DMS 273 (cell line): ENCODE results near the gene VLDLR.
A peak's percentile ranks its signal among the peaks of the same experiment; 100 is the strongest.

Experiments
- DNase-seq: peaks from one replicate; lab custom pipeline; 2025; ENCODE audit not compliant: unreplicated experiment; lab: John Stamatoyannopoulos, UW

VLDLR gene

GRCh38 chr9:2621722-2622460 is at the start of gene VLDLR:
TSS of gene VLDLR (plus strand) at chr9:2621787. CDS start at chr9:2622190, 403 bp downstream.
- DNase-seq, result peak; percentile 67

GRCh38 chr9:2574203-2574602 is 47.4 kb upstream of the VLDLR start:
- no peak for DNase-seq

GRCh38 chr9:2576631-2577030 is 45.0 kb upstream of the VLDLR start:
- DNase-seq, result peak; percentile 8

GRCh38 chr9:2583308-2584013 is 38.1 kb upstream of the VLDLR start:
- DNase-seq, result no peak

- DNase-seq, result no peak
These were observed 29.6 kb upstream of the VLDLR start for GRCh38 chr9:2591967-2592366.

GRCh38 chr9:2593744-2594143 is 27.8 kb upstream of the VLDLR start:
- no peak for DNase-seq

- DNase-seq, result peak; percentile 6
These were observed 25.6 kb upstream of the VLDLR start for GRCh38 chr9:2595973-2596372.

GRCh38 chr9:2597483-2597882 is 24.1 kb upstream of the VLDLR start:
- peak; percentile 46 for DNase-seq

GRCh38 chr9:2599896-2600295 is 21.7 kb upstream of the VLDLR start:
- DNase-seq, result no peak

- DNase-seq, result no peak
These were observed 21.3 kb upstream of the VLDLR start for GRCh38 chr9:2600307-2600706.

- DNase-seq, result no peak
These were observed 19.7 kb upstream of the VLDLR start for GRCh38 chr9:2601785-2602378.

GRCh38 chr9:2602704-2603116 is 18.9 kb upstream of the VLDLR start:
- DNase-seq, result peak; percentile 8

- DNase-seq, result no peak
These were observed 18.0 kb upstream of the VLDLR start for GRCh38 chr9:2603621-2604020.

- no peak for DNase-seq
These were observed 16.3 kb upstream of the VLDLR start for GRCh38 chr9:2605246-2605645.

- DNase-seq, result no peak
These were observed 13.3 kb upstream of the VLDLR start for GRCh38 chr9:2608276-2608675.

- no peak for DNase-seq
These were observed 10.6 kb upstream of the VLDLR start for GRCh38 chr9:2610985-2611384.

GRCh38 chr9:2611961-2612360 is 9.6 kb upstream of the VLDLR start:
- no peak for DNase-seq

- peak; percentile 2 for DNase-seq
These were observed 7.8 kb upstream of the VLDLR start for GRCh38 chr9:2613730-2614271.

- no peak for DNase-seq
These were observed 6.1 kb upstream of the VLDLR start for GRCh38 chr9:2615497-2615896.

- DNase-seq, result no peak
These were observed 4.8 kb upstream of the VLDLR start for GRCh38 chr9:2616692-2617377.

GRCh38 chr9:2618289-2618688 is 3.3 kb upstream of the VLDLR start:
- DNase-seq, result no peak
